ENCODE measurements around the gene VPS13A. TPM values are rescaled to one million over a fixed set of nuclear protein-coding genes. Genes with fewer than 3 reads are reported as not detected.

Gene VPS13A
- total RNA-seq, 1 donor from 2014 or later, result 66.8 TPM

GRCh38 chr9:77215874-77216273 lies 38.5 kb downstream of the VPS13A start:
- Histone ChIP-seq H3K4me3 (no peak overlapping the region), H3K79me2 (ENCODE audit: low read depth) (no peaks in the 10 kb centered on the region), H3K27me3 (no peaks in the 10 kb centered on the region), H2AFZ (replicated peaks) (no peak overlapping the region), H4K20me1 (ENCODE audit: low read depth) (no peaks in the 10 kb centered on the region), H3K36me3 (peaks cover 6% of the 10 kb centered on the region), H3K4me2 (no peak overlapping the region), H3F3A (ENCODE audit: low read depth) (no peaks in the 10 kb centered on the region), H3K27ac (no peak overlapping the region), H3K9ac (no peak overlapping the region), H3K4me1 (no peaks in the 10 kb centered on the region), H3K9me3 (ENCODE audit: low read depth) (no peaks in the 10 kb centered on the region)
- Mint-ChIP-seq H3K9me3 (no peaks in the 10 kb centered on the region), H3K4me3 (no peak overlapping the region), H3K4me1 (no peaks in the 10 kb centered on the region), H3K27ac (no peak overlapping the region), H3K27me3 (ENCODE audit: insufficient read depth, low read depth) (no peaks in the 10 kb centered on the region), H3K36me3 (peaks cover 2% of the 10 kb centered on the region)
- TF ChIP-seq EZH2 (IDR thresholded peaks at IDR 0.05) (no peak), CTCF (IDR thresholded peaks at IDR 0.05) (peak; percentile 36)
- DNase-seq (ENCODE audit: low spot score), result no peak

GRCh38 chr9:77218612-77219011 lies 41.3 kb downstream of the VPS13A start:
- no peak for TF ChIP-seq CTCF (IDR thresholded peaks at IDR 0.05)
- Histone ChIP-seq H2AFZ (replicated peaks) (no peak overlapping the region), H3K9me3 (ENCODE audit: low read depth) (no peaks in the 10 kb centered on the region), H3K79me2 (ENCODE audit: low read depth) (no peaks in the 10 kb centered on the region), H3K27me3 (no peaks in the 10 kb centered on the region), H3K9ac (no peak overlapping the region), H3K27ac (no peak overlapping the region), H4K20me1 (ENCODE audit: low read depth) (no peaks in the 10 kb centered on the region), H3K4me1 (no peaks in the 10 kb centered on the region), H3F3A (ENCODE audit: low read depth) (no peaks in the 10 kb centered on the region), H3K4me3 (no peak overlapping the region), H3K36me3 (peaks cover 6% of the 10 kb centered on the region), H3K4me2 (no peak overlapping the region)
- Mint-ChIP-seq H3K27ac (no peak overlapping the region), H3K9me3 (no peaks in the 10 kb centered on the region), H3K27me3 (ENCODE audit: insufficient read depth, low read depth) (no peaks in the 10 kb centered on the region), H3K4me3 (no peak overlapping the region), H3K36me3 (peaks cover 16% of the 10 kb centered on the region), H3K4me1 (no peaks in the 10 kb centered on the region)
- no peak for DNase-seq (ENCODE audit: low spot score)

DNA sequence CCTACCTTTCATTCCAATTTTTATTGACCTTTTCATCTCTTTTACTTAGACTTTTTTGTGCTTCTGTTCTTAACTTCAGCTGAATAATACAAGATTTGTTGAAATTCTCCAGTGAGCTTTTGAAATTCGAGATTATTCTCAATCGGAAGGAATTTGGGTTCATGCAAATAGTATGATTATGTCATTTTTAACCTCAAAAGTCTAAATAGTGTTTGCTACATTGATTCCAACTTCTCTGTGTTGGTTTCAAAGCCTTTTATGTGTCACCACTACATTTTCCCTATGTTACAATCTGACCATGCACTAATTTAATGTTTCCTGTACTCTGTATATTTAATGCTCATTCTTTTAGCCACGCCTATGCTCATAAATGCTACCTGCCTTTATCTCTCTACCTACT lies 44.1 kb downstream of the VPS13A start:
- Histone ChIP-seq H2AFZ (replicated peaks) (no peak overlapping the region), H3K79me2 (ENCODE audit: low read depth) (no peaks in the 10 kb centered on the region), H3K4me1 (no peaks in the 10 kb centered on the region), H3K4me2 (no peak overlapping the region), H3K4me3 (no peak overlapping the region), H3K27ac (no peak overlapping the region), H3K9me3 (ENCODE audit: low read depth) (no peaks in the 10 kb centered on the region), H3K9ac (no peak overlapping the region), H3K36me3 (no peaks in the 10 kb centered on the region), H3K27me3 (no peaks in the 10 kb centered on the region), H3F3A (ENCODE audit: low read depth) (no peaks in the 10 kb centered on the region), H4K20me1 (ENCODE audit: low read depth) (no peaks in the 10 kb centered on the region)
- Mint-ChIP-seq H3K4me1 (no peaks in the 10 kb centered on the region), H3K4me3 (no peak overlapping the region), H3K27me3 (ENCODE audit: insufficient read depth, low read depth) (no peaks in the 10 kb centered on the region), H3K9me3 (no peaks in the 10 kb centered on the region), H3K36me3 (peaks cover 16% of the 10 kb centered on the region), H3K27ac (no peak overlapping the region)
- TF ChIP-seq EZH2 (IDR thresholded peaks at IDR 0.05) (no peak), CTCF (IDR thresholded peaks at IDR 0.05) (no peak), EZH2phosphoT487 (IDR thresholded peaks at IDR 0.05) (no peak)
- DNase-seq (ENCODE audit: low spot score), result no peak

Data from neural progenitor cell (in vitro differentiated cells).